H7 (cell line): Measurements from ENCODE around the gene ALOX12. TPM values are rescaled to one million over a fixed set of nuclear protein-coding genes. Genes with fewer than 3 reads are reported as not detected.
A peak's percentile ranks its signal among the peaks of the same experiment; 100 is the strongest.

ENCODE experiments used
- DNase-seq: peaks from one replicate; pipeline ENCODE4 v3.0.0; 2012
- H3K27me3 ChIP-seq: 2 replicates; pipeline ENCODE4 v1.6.0; 2011; ENCODE audit warnings: mild to moderate bottlenecking, low read length; ENCODE audit not compliant: control insufficient read depth, insufficient read depth
- H3K36me3 ChIP-seq: replicated peaks from 2 replicates; pipeline ENCODE4 v1.5.1; 2011; ENCODE audit warnings: low read length; ENCODE audit not compliant: control insufficient read depth, insufficient read depth
- H3K4me3 ChIP-seq: 2 replicates; pipeline ENCODE4 v1.5.1; 2011; ENCODE audit warnings: low read depth, mild to moderate bottlenecking, control low read depth, low read length, moderate library complexity; ENCODE audit not compliant: insufficient read depth
- total RNA-seq: library from RNA; depleted of rRNA; stranded (reverse); fragments of >200 nt; shearing (Covaris generic); gene quantifications from 2 replicates; pipeline ENCODE4 v1.2.3, GENCODE V29; 2014

Gene ALOX12
- total RNA-seq, 1 experiment from 2014 or later: 0.35 TPM

GRCh38 chr17:7022781-7023571, 27.1 kb downstream of the ALOX12 start, which contains the start of gene BCL6B:
TSS of gene BCL6B (plus strand) at chr17:7023050. CDS start at chr17:7023672, 622 bp downstream.
- H3K4me3 ChIP-seq: peak within 1 kb of the TSS; percentile 74
- H3K36me3 ChIP-seq: no peaks in the 10 kb centered on the region; the same call in 1 of the 2 replicates
- DNase-seq: peak; percentile 86
- H3K27me3 ChIP-seq: peaks cover 30% of the 10 kb centered on the region

DNA sequence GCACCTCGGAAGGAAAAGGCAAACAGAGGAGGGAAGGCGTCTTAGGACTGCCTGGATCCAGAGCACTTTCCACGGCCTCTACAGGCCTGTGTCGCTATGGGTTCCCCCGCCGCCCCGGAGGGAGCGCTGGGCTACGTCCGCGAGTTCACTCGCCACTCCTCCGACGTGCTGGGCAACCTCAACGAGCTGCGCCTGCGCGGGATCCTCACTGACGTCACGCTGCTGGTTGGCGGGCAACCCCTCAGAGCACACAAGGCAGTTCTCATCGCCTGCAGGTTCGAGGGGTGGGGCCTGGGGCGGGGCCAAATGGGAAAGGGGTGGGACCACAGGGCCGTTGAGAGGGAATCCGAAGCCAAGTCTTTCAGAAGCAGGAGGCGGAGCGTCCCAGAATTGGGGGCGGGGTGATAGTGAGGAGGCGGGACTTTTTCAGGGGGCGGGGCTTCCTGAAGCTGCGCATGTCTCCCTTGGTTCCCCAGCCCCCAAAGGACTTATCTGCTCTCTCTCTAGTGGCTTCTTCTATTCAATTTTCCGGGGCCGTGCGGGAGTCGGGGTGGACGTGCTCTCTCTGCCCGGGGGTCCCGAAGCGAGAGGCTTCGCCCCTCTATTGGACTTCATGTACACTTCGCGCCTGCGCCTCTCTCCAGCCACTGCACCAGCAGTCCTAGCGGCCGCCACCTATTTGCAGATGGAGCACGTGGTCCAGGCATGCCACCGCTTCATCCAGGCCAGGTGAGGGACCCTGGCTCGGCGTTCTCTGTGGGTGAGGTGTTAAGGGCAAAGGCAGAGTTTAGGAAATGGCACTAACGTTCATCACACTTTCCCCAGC, 27.9 kb downstream of the ALOX12 start:
- peak; percentile 99 for DNase-seq
- Histone ChIP-seq H3K36me3 (no peaks in the 10 kb centered on the region; the same call in 1 of the 2 replicates), H3K27me3 (peaks cover 30% of the 10 kb centered on the region), H3K4me3 (peak overlapping the region; percentile 74)

GRCh38 chr17:7024402-7024785, 28.5 kb downstream of the ALOX12 start:
- no peak for DNase-seq
- Histone ChIP-seq H3K36me3 (no peaks in the 10 kb centered on the region; the same call in 1 of the 2 replicates), H3K27me3 (peaks cover 30% of the 10 kb centered on the region), H3K4me3 (no peak overlapping the region)

DNA sequence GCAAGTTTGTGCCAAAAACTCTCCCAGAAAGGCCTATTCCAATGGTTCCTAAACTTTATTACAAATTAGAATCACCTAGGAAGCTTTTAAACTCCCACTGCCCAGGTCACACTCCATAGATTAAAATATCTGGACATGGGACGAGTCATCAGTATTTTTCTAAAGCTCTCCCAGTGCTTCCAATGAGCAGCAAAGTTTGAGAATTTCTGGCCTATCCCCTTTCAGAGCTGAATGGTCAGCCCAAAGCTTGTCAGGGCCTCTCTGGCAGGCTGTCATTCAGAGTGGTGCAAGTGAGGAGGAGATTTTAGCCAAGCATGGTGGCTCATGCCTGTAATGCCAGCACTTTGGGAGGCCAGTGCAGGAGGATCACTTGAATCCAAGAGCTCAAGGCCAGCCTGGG, 29.4 kb downstream of the ALOX12 start:
- H3K4me3 ChIP-seq: no peak overlapping the region
- peaks cover 30% of the 10 kb centered on the region for H3K27me3 ChIP-seq
- H3K36me3 ChIP-seq: no peaks in the 10 kb centered on the region; the same call in 1 of the 2 replicates
- DNase-seq: no peak

- no peaks in the 10 kb centered on the region; the same call in 1 of the 2 replicates for H3K36me3 ChIP-seq
- DNase-seq: no peak
Observed at GRCh38 chr17:7026471-7027115, 30.7 kb downstream of the ALOX12 start.

GRCh38 chr17:7027335-7027734, 31.5 kb downstream of the ALOX12 start:
- Histone ChIP-seq H3K4me3 (no peak overlapping the region), H3K27me3 (peaks cover 12% of the 10 kb centered on the region), H3K36me3 (no peaks in the 10 kb centered on the region; the same call in 1 of the 2 replicates)
- DNase-seq: no peak

More at GRCh38 chr17:7026471-7027115, 30.7 kb downstream of the ALOX12 start:
- Histone ChIP-seq H3K4me3 (no peak overlapping the region), H3K27me3 (peaks cover 18% of the 10 kb centered on the region)

- no peaks in the 10 kb centered on the region; the same call in 1 of the 2 replicates for H3K36me3 ChIP-seq
- H3K4me3 ChIP-seq: no peak overlapping the region
- H3K27me3 ChIP-seq: no peaks in the 10 kb centered on the region; the same call in 1 of the 2 replicates
- no peak for DNase-seq
Observed at GRCh38 chr17:7029096-7029495, 33.2 kb downstream of the ALOX12 start.

- DNase-seq: no peak
- no peak overlapping the region for H3K4me3 ChIP-seq
- H3K27me3 ChIP-seq: no peaks in the 10 kb centered on the region; the same call in 1 of the 2 replicates
- no peaks in the 10 kb centered on the region; the same call in 1 of the 2 replicates for H3K36me3 ChIP-seq
Observed at GRCh38 chr17:7029659-7030058, 33.8 kb downstream of the ALOX12 start.

GRCh38 chr17:7034955-7035590, 39.2 kb downstream of the ALOX12 start:
- no peaks in the 10 kb centered on the region for H3K36me3 ChIP-seq
- peaks cover 5% of the 10 kb centered on the region; the same call in 1 of the 2 replicates for H3K27me3 ChIP-seq
- DNase-seq: no peak
- H3K4me3 ChIP-seq: peak overlapping the region; percentile 85

DNA sequence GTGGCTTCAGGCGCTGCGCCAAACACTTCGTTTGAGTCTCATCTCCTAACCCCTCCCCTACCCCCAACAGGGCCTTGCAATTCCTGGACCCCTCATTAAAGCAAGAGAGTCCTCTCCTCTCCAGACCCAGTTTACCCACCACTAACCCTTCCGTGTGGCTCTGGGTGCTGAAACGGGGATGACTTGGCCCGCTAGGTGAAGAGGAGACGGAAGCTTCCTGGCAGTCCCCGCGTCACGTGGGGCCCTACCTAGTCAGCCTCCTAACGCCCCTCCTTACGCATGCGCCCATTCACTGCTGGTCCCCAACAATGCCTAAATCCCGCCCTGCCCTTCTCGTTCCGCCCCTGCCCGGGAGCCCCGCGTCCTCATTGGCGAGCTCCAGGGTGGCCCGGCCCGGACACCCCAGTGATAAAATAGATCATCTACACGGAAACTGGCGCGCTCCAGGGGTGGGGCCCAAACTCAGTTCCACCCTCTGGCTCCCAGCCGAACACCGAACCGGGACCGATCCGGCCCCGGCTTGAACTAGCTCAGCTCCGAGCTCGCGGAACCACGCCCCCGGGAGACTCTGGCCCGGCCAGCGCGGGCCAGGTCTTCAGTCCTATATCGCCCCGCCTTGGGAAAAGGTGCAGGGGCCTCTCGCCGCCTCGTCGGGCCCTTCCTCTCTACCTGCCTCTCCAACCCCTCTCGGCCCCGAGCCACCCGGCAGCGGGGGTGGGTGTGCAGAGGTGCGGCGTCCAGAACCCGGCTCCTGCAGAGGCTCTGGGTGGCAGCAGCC, 39.9 kb downstream of the ALOX12 start, which contains the start of gene SLC16A13:
SLC16A13 (plus strand) TSS at position 425 of the 778 bp plus-strand sequence. CDS start 368 bp downstream, outside the sequence.
- H3K36me3 ChIP-seq: no peaks in the 10 kb centered on the region
- H3K4me3 ChIP-seq: peak within 1 kb of the TSS; percentile 85
- peak; percentile 100 for DNase-seq

DNA sequence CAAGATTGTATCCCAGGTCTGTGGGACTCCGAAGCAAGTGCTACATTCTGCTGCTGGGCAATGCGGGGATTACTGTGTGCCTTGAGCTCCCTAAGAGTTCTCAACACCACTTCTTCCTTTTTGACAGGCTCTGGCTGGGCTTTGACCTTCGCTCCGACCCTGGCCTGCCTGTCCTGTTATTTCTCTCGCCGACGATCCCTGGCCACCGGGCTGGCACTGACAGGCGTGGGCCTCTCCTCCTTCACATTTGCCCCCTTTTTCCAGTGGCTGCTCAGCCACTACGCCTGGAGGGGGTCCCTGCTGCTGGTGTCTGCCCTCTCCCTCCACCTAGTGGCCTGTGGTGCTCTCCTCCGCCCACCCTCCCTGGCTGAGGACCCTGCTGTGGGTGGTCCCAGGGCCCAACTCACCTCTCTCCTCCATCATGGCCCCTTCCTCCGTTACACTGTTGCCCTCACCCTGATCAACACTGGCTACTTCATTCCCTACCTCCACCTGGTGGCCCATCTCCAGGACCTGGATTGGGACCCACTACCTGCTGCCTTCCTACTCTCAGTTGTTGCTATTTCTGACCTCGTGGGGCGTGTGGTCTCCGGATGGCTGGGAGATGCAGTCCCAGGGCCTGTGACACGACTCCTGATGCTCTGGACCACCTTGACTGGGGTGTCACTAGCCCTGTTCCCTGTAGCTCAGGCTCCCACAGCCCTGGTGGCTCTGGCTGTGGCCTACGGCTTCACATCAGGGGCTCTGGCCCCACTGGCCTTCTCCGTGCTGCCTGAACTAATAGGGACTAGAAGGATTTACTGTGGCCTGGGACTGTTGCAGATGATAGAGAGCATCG, 42.4 kb downstream of the ALOX12 start:
- Histone ChIP-seq H3K4me3 (no peak overlapping the region), H3K36me3 (no peaks in the 10 kb centered on the region), H3K27me3 (peaks cover 22% of the 10 kb centered on the region)
- peak; percentile 74 for DNase-seq

More for the DNA sequence above, 39.9 kb downstream of the ALOX12 start, which contains the start of gene SLC16A13:
- peaks cover 5% of the 10 kb centered on the region; the same call in 1 of the 2 replicates for H3K27me3 ChIP-seq

DNA sequence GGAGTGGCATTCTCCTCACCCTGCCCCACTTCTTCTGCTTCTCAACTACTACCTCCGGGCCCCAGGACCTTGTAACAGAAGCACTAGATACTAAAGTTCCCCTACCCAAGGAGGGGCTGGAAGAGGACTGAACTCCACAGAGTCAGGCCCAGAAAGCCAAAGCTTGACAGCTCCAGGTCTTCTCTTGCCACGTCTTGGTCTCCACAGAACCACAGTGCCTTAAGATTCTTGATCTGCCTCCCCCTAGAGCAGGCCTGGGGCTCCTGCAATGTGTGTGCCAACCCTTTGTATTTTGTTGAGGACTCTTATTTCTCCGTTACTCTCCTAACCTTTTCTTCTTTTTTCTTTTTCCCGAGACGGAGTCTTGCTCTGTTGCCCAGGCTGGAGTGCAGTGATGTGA, 44.0 kb downstream of the ALOX12 start:
- no peak for DNase-seq
- Histone ChIP-seq H3K36me3 (no peaks in the 10 kb centered on the region), H3K27me3 (peaks cover 36% of the 10 kb centered on the region), H3K4me3 (no peak overlapping the region)
